ES-I3 (cell line): ENCODE results near the gene ABHD11.

Source experiments
- H3K36me3 ChIP-seq: 2 replicates; pipeline ENCODE4 v1.6.1; 2013; ENCODE audit warnings: mild to moderate bottlenecking, low read length, control low read depth, moderate library complexity; ENCODE audit not compliant: insufficient read depth
- H3K4me1 ChIP-seq: 2 replicates; pipeline ENCODE4 v1.6.1; 2013; ENCODE audit warnings: mild to moderate bottlenecking, control low read depth, low read length; ENCODE audit not compliant: insufficient read depth
- H3K9ac ChIP-seq: 2 replicates; pipeline ENCODE4 v1.6.1; 2013; ENCODE audit warnings: low read depth, mild to moderate bottlenecking, low read length, moderate library complexity
- H3K9me3 ChIP-seq: 2 replicates; pipeline ENCODE4 v1.6.1; 2013; ENCODE audit warnings: mild to moderate bottlenecking, low read length, moderate library complexity; ENCODE audit not compliant: control insufficient read depth, insufficient read depth

The ABHD11 gene

DNA sequence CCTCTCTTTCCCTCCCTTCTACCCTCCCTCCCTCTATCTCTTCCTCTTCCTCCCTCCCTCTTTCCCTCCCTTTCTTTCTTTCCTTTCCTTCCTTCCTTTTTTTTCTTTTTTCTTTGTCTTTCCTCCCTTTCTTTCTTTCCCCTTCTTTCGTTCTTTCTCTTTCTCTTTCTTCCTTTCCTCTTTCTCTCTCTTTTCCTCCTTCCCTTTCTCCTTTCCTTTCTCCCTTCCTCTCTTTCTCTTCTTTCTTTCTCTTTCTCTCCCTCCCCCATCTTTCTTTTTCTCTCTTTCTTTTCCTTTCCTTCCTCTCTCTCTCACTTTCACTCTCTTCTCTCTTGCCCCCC is 24.0 kb upstream of the ABHD11 start:
- H3K36me3 ChIP-seq: no peaks in the 10 kb centered on the region
- H3K9me3 ChIP-seq: no peaks in the 10 kb centered on the region
- 0 out of 2 replicates have a peak, but pooled peaks cover 4% of the 10 kb centered on the region for H3K4me1 ChIP-seq
- no peak overlapping the region for H3K9ac ChIP-seq

DNA sequence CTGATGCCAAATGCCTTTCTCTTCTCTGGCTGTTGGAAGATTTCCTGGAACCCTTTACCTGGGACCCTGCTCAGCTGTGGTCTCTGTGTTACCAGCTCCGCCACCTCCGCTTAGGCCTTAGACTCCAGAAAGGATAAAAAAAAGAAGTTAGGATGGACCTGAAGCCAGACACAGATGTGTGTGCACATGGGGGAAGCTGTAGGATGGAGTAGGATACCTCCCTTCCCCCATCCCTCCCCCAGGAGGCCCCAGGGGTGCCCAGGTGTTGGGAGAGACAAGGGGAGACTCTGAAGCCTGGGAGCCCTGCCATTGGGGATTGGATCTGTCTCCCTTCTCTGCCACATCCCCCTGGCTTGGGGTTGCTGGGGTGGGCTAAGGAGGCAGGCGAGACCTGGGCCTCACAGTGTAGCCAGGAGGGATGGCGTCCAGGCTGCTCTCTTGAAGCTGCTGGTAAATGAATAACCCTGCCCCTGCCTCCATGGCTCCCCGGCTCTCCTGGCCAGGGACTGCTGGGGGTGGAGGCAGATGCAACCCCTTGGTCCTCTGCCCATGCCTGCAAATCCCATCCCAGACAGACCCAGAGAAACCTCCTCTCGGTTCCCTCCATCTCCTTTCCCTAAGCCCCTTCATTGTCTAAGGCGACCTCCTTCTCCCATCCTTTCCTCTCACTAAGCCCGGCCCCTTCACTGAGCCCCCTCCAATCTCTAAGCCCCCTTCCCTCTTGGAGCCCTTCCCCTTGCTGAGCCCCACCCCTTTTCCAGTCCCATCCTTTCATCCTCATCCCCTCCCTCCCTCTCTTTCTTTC is 23.5 kb upstream of the ABHD11 start:
- no peak overlapping the region for H3K9ac ChIP-seq

DNA sequence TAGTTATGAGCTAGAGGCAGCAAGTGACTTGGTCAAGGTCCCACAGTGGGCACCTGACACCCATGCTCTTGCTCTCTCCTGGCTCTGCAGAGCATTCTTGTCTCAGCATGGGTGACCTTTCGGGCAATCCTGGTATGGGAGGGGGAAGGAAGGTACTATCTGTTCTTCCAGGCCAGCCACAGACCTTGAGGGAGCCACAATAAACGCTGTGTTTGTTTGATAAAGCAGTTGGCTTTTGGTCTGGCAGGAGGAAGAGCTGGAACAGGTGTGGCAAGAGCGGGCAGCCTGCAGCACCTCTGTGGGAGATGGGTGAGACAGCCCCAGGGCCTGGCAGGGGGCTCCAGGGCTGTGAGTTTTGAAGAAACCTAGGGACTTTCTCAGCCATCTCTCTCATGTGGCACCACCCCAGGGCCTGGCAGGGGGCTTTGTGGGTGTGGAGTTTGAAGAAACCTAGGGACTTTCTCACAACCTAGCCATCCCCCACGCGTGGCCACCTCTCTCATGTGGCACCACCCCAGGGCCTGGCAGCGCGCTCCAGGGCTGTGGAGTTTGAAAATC is 20.1 kb upstream of the ABHD11 start:
- Histone ChIP-seq H3K9ac (no peak overlapping the region), H3K36me3 (no peaks in the 10 kb centered on the region), H3K9me3 (no peaks in the 10 kb centered on the region), H3K4me1 (0 out of 2 replicates have a peak, but pooled peaks cover 4% of the 10 kb centered on the region)

More for the DNA sequence above, 23.5 kb upstream of the ABHD11 start:
- Histone ChIP-seq H3K4me1 (0 out of 2 replicates have a peak, but pooled peaks cover 4% of the 10 kb centered on the region), H3K36me3 (no peaks in the 10 kb centered on the region), H3K9me3 (no peaks in the 10 kb centered on the region)

DNA sequence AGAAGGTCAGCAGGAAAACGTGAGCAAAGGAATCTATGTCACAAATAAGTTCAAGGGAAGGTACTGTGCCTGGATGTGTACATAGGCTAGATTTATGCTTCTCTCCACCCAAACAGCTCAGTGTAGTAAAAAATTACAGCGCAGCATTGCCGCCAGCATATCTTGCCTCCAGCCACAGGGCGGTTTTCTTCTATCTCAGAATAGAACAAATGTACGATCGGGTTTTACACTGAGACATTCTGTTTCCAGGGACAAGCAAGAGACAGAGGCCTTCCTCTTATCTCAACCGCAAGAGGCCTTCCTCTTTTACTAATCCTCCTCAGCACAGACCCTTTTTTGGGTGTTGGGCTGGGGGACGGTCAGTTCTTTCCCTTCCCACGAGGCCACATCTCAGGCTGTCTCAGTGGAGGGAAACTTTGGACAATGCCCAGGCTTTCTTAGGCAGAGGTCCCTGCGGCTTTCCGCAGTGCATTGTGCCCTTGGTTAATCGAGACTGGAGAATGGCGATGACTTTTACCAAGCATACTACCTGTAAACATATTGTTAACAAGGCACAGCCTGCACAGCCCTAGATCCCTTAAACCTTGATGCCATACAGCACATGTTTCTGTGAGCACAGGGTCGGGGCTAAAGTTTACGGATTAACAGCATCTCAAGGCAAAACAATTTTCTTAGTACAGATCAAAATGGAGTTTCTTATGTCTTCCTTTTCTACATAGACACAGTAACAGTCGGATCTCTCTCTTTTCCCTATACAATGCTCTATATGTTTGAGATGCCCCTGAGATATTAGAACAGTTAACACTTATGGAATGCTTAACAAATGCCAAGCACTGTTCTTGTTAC is 11.6 kb upstream of the ABHD11 start:
- no peaks in the 10 kb centered on the region for H3K9me3 ChIP-seq

DNA sequence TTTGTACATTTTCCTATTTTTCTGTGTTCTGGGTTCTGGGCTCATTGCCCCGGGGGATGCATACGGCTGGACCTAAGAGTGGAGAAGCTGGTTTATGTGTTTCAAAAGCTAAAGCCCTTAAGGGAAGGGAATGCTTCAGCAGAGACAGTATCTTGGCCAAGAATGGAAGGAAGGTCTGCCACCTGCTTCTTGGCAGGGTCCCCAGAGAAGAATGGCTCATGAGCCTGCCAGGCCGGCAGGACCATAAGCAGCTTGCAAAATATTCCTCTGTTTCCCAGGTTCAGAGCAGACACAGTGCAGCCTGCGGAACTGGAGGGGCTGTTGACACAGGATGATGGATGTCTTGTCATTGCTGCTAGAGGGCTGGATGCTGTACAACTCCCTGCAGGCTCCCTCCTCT is 7.8 kb upstream of the ABHD11 start:
- Histone ChIP-seq H3K36me3 (no peaks in the 10 kb centered on the region), H3K9ac (no peak overlapping the region), H3K4me1 (peaks cover 14% of the 10 kb centered on the region), H3K9me3 (no peaks in the 10 kb centered on the region)

More for the DNA sequence above, 11.6 kb upstream of the ABHD11 start:
- no peak overlapping the region for H3K9ac ChIP-seq
- H3K36me3 ChIP-seq: no peaks in the 10 kb centered on the region
- no peaks in the 10 kb centered on the region for H3K4me1 ChIP-seq

DNA sequence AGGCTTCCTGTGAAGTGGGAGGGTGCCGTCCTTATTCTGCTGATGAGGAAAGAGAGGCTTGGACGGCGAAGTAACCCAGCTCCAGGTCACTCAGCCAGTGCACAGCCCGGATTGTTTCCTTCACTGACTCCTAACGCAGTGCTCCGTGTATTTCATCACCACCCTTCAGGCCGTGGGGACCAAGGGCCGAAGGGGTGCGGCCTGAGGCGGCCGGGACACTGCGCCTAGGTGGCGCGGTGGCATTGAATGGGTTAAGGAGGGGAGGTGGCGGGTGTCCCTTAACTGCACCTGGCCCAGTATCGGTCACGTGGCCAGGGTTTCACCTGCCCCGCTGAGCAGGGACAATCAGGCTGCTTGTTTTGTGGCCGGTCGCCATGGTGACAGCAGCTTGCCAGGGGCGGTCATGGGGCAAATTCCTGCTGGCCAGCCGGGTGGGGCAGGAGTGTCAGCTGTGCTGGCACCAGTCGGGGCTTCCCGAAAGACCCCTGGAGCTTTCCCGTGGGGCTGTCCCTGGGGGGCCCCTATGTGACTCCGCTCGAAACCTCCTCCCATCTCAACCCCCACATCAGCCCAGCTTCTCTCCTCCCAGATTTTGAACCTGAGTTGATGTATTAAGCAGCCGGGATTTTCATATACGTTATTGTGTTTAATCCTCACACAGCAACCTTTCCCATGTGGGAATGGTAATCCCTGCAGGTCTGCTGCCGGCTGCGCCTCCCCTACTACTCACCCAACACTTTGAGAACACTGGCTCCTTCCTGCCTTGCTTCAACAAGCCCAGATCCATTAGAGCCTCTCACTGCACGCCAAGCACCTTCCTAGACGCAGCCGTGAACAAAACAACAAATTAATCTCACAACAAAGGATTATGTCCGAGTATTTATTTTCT is 4.4 kb upstream of the ABHD11 start:
- H3K4me1 ChIP-seq: peaks cover 21% of the 10 kb centered on the region
- no peaks in the 10 kb centered on the region for H3K9me3 ChIP-seq
- H3K9ac ChIP-seq: peak overlapping the region; percentile 50
- H3K36me3 ChIP-seq: no peaks in the 10 kb centered on the region

DNA sequence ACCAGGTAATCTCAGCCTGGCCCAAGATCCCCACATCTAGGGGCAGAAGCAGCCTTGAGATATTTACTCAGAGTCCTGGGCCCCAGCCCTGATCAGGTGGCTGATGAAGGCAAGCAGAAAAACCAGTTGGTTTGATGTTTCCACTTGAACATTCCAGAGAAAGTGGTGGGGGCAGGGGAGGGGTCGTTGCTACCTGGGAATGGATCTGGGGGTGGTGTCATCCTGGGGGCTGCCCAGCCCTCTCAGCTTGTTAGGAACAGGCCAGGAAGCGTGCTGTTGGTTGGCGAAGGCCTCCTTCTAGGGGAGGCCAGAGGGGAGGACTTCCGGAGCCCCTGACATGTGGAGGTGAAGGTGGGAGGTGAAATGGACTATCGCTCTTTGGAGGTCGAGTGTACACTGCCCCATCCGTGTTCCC is 3.7 kb upstream of the ABHD11 start:
- H3K4me1 ChIP-seq: peaks cover 24% of the 10 kb centered on the region
- peak overlapping the region; percentile 50 for H3K9ac ChIP-seq
- no peaks in the 10 kb centered on the region for H3K36me3 ChIP-seq
- no peaks in the 10 kb centered on the region for H3K9me3 ChIP-seq

DNA sequence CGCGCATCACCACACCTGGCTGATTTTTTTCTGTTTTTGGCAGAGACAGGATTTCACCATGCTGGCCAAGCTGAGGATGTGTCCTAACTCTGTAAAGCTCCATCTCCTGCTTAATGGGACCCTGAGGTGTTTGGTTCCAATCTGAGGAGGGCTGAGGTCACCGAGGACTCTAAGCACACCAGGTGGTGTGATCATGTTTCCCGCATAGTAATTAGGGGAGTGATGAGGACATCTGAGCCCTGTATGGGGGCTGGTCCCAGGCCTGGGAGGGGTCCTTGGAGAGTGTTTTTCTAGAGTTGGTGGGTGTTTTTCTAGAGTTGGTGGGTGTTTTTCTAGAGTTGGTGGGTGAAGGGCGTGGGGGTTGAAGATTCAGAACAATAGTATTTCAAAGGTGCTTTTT is 3.0 kb upstream of the ABHD11 start:
- Histone ChIP-seq H3K4me1 (peaks cover 24% of the 10 kb centered on the region), H3K36me3 (no peaks in the 10 kb centered on the region), H3K9ac (no peak overlapping the region), H3K9me3 (no peaks in the 10 kb centered on the region)

DNA sequence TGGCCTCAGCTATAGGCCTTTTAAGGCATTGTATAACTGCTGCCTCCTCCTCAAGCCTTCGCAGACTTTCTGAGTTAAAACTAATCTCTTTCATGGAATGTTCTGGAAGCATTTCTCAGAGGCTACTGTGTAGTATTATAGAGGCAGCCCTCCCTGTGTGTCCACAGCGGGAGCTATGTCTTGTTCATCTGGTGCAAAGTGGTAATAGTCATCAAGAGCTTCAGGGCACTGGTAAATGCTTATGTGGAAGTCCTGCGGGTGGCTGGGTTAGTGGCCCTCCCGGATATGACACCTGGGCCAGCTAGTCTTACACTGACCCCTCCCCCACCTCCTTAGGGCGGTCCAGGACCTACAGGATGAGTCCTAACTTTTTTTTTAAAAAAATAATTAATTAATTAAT is 2.2 kb upstream of the ABHD11 start:
- Histone ChIP-seq H3K9ac (no peak overlapping the region), H3K36me3 (no peaks in the 10 kb centered on the region; the same call in 1 of the 2 replicates), H3K9me3 (no peaks in the 10 kb centered on the region), H3K4me1 (peaks cover 24% of the 10 kb centered on the region)

DNA sequence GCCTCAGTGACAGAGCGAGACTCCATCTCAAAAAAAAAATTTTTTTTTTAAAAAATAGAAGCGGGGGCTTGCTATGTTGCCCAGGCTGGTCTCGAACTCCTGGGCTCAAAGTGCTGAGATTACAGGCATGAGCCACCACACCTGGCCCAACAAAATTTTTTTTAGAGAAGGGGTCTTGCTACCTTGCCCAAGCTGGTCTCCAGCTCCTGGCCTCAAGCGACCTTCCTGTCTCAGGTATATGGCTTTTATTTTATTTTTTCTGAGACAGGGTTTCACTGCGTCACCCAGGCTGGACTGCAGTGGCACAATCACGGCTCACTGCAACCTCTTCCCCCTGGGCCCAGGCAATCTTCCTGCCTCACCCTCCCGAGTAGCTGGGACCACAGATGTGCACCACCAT is 1.6 kb upstream of the ABHD11 start:
- H3K36me3 ChIP-seq: no peaks in the 10 kb centered on the region; the same call in 1 of the 2 replicates
- no peaks in the 10 kb centered on the region for H3K9me3 ChIP-seq
- H3K9ac ChIP-seq: no peak overlapping the region
- H3K4me1 ChIP-seq: peaks cover 24% of the 10 kb centered on the region

DNA sequence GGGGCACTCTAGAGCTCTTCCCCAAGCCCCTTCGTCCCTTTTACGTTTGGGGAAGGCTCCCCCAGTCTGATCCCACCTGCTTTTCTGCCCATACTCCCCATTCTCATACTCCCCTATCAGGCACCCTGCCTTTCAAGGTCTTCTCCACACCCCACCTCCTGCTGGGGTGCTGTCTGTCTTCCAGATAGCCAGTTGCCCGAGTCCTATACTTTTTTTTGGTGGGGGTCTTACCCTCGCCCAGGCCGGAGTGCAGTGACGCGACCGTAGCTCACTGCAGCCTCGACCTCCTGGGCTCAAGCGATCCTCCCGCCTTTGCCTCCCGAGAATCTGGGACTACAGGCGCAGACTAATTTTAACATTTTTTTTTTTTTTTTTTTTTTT is 775 bp upstream of the ABHD11 start:
- peaks cover 24% of the 10 kb centered on the region for H3K4me1 ChIP-seq
- H3K9ac ChIP-seq: peak overlapping the region; percentile 87
- H3K9me3 ChIP-seq: no peaks in the 10 kb centered on the region
- H3K36me3 ChIP-seq: no peaks in the 10 kb centered on the region; the same call in 1 of the 2 replicates

DNA sequence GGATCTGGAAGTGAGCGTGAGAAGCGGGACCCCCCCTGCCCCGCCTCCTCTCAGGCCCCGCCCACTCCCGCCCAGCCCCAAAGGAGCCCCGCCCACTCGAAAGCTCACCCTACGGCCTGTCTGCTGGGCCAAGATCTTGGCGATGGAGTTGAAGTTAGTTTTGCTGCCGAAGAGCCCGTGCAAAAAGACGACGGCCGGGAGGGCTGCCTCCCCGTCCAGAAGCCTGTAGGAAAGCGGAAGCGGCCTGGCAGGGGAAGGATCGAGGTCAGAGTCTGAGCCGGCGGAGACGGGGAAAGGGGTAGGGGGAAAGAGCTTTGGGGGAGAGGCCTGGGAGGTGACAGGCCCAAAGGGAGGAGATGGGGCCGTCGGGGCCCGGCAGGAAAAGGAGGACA is 386 bp downstream of the ABHD11 start:
- Histone ChIP-seq H3K9ac (peak overlapping the region; percentile 77; the same call in 1 of the 2 replicates), H3K36me3 (no peaks in the 10 kb centered on the region; the same call in 1 of the 2 replicates), H3K4me1 (peaks cover 19% of the 10 kb centered on the region), H3K9me3 (no peaks in the 10 kb centered on the region)

DNA sequence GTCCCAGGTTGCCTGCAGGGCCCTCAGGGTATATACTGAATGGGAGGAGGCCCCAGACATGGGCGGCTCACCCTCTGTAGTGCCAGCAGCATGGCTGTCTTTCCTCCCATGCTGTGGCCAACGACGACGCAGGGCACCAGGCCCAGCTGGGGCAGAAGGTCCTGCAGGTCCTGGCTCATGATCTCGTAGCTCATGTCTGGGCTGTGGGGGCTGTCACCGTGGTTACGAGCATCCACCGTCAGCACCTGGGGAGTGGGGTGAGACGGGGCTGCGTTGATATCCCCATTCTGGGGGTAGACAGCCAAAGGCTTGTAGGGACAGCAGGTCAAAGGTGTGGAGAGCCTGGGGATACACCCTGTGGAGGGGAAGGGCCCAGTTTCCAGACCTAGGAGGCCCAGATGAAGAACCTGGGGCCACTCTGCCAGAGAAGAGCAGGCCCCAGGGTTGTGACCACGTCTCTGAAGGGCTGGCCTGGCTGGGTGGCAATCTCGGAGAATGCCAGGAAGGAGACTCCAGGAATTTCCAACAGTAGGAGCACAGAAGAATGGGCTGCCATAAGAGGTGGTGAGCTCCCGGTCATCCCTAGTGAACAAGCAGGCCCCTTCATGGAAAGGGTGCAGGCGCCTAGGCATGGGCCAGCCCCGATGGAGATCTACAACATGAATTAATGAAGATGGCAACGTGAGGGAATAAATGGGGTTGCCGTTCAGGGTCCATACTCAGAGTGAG is 947 bp downstream of the ABHD11 start:
- H3K4me1 ChIP-seq: peaks cover 19% of the 10 kb centered on the region
- H3K9me3 ChIP-seq: no peaks in the 10 kb centered on the region
- peak overlapping the region; percentile 77 for H3K9ac ChIP-seq
- H3K36me3 ChIP-seq: no peaks in the 10 kb centered on the region; the same call in 1 of the 2 replicates
